Astrocyte of the spinal cord (primary cell): Measurements from ENCODE around the gene TPP1.

Source experiments
- DNase-seq: peaks from one replicate; pipeline ENCODE4 v3.0.0; 2011; ENCODE audit warnings: low read depth, low spot score
- H3K4me3 ChIP-seq: 2 replicates; pipeline ENCODE4 v1.5.1; 2011; ENCODE audit warnings: low read depth, mild to moderate bottlenecking, low read length, moderate library complexity
- CTCF ChIP-seq: IDR thresholded peaks from 2 replicates; pipeline ENCODE4 v1.5.1; 2012; ENCODE audit warnings: low read depth, mild to moderate bottlenecking, low read length, inconsistent platforms
- in situ Hi-C: cut with HindIII; loops from 2 replicates; pipeline ENCODE4 v1.10.0; 2017; ENCODE audit warnings: low sequenced_read_pairs

Gene TPP1

DNA sequence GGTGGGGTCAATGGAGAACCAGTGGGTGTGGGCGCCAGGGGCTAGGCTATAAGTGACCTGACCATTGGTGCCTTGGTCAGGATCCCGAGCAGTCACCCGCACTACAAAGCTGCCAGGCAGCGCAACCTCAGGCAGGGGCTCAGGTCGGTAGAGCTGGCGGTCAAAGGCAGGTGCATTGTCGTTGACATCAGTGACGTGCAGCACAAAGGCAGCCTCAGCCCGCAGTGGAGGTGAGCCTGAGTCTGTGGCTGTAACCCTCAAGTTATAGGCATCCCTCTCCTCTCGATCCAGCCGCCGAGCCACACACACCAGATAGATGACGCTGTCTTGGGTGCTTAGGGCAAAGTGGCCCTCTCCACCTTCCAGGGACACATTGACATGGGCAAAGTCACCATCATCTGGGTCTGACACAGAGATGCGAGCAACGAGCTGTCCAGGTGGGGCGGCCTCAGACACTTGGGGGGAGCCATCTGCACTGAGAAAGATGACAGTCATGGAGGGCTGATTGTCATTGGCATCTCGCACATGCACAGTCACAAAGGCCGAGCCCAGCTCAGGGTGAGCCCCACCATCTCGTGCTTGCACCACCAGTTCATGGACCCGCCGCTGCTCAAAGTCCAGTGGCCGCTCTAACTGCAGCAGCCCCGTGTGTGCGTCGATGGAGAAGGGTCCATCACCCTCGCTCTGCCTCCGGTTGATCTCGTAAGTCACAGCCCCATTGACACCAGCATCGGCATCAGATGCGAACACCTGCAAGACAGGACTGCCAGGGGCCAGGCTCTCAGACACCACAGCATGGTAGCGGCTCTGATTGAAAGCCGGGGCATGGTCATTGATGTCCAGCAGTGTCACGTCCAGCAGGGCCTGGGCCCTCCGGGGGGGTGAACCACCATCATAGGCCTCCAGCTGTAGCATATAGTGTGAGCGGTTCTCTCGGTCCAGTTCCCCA is 21.1 kb upstream of the TPP1 start:
- no peak for TF ChIP-seq CTCF
- H3K4me3 ChIP-seq: no peak overlapping the region
- in situ Hi-C loops: no loop called here
- DNase-seq: no peak

- TF ChIP-seq CTCF: no peak
- no peak overlapping the region for H3K4me3 ChIP-seq
- in situ Hi-C loops: no loop called here
- no peak for DNase-seq
Measured at GRCh38 chr11:6638429-6638828, 19.2 kb upstream of the TPP1 start.

DNA sequence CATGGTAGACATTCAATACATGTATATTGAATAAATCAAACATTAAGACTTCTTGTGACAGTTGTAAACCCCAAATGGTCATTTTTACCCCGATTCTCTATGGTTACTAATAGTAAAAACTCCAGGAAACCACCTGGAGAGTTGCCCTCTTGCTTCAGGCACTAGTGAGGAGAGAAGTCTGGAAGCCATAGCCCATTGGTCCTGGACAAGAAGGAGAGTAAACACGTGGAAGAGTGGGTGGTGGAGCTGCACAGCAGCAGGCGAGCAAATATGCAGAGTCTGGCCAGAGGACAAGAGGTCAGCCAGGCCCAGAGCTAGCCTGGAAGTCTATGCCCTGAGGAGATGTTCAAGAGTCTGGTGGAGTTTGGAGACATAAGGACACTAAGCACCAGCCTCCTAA is 18.6 kb upstream of the TPP1 start:
- in situ Hi-C loops: no loop called here
- TF ChIP-seq CTCF: no peak
- no peak overlapping the region for H3K4me3 ChIP-seq
- DNase-seq: peak; percentile 68

DNA sequence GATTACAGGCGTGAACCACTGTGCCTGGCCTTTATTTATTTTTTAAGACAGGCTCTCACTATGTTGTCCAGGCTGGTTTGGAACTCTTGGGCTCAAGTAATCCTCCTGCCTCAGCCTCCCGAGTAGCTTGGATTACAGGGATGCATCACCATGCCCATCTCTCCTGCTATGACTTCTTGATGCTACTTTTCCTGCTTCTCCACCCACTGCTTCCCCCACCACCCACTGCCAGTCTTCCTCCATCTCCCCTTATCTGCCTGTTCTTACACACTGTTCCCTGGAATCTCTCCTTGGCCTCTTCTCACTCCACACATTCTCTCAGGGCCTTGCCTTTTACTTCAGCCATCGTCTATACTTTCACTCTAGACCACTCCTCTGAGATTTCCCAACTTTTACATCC is 17.3 kb upstream of the TPP1 start:
- no peak for DNase-seq
- in situ Hi-C loops: no loop called here
- no peak overlapping the region for H3K4me3 ChIP-seq
- TF ChIP-seq CTCF: no peak

- TF ChIP-seq CTCF: no peak
- peak; percentile 33 for DNase-seq
- in situ Hi-C loops: no loop called here
- H3K4me3 ChIP-seq: no peak overlapping the region
Measured at GRCh38 chr11:6635082-6635932, 16.1 kb upstream of the TPP1 start.

- DNase-seq: no peak
- in situ Hi-C loops: no loop called here
- TF ChIP-seq CTCF: no peak
- no peak overlapping the region for H3K4me3 ChIP-seq
Measured at GRCh38 chr11:6634534-6634933, 15.3 kb upstream of the TPP1 start.
